ENCODE results near the gene PPIF.

PPIF gene

DNA sequence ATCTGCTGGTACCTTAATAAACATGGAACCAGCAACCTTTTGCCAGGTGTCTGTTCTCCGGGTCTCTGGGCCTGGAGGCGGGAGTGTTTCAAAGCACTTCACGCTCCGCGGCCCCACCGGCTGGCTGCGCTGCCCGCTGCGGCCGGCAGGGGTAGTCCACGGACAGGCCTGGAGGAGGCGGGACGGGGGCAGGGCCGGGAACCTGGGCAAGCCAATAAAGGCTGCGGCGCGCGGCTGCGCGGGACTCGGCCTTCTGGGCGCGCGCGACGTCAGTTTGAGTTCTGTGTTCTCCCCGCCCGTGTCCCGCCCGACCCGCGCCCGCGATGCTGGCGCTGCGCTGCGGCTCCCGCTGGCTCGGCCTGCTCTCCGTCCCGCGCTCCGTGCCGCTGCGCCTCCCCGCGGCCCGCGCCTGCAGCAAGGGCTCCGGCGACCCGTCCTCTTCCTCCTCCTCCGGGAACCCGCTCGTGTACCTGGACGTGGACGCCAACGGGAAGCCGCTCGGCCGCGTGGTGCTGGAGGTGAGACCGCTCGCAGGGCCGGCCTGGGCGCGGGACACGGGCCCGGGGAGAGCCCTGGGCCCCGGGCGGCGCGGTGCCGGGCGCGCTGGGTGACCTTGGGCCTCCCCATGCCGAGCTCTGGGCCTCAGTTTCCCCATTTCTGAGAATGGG lies at the start of gene PPIF:
Gene PPIF (plus strand): TSS at position 244 of the 668 bp plus-strand sequence. CDS start 80 bp downstream, at position 324.
- DNase-seq (ENCODE audit: low read depth in 2 of 2): peak; percentile 94 to 95

- peak; percentile 26 to 40 for DNase-seq (ENCODE audit: low read depth in 2 of 2)
These were observed 48.6 kb upstream of the PPIF start for GRCh38 chr10:79298403-79299244.

GRCh38 chr10:79299397-79300241 lies 47.6 kb upstream of the PPIF start:
- no peak for DNase-seq (ENCODE audit: low read depth in 2 of 2)

DNA sequence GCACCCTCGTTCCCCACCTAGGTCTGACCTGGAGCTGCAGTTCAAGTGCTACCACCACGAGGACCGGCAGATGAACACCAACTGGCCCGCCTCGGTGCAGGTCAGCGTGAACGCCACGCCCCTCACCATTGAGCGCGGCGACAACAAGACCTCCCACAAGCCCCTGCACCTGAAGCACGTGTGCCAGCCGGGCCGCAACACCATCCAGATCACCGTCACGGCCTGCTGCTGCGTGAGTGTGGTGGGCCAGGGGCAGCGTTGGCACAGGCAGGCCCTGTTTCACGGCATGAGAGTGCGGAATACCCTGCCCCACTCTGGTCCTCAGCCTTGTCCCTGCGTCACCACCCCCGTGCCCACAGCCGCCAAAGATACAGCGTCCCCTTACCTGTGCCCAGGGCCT lies 46.6 kb upstream of the PPIF start:
- DNase-seq (ENCODE audit: low read depth in 2 of 2): no peak

- no peak for DNase-seq (ENCODE audit: low read depth in 2 of 2)
These were observed 45.3 kb upstream of the PPIF start for GRCh38 chr10:79301754-79302530.

DNA sequence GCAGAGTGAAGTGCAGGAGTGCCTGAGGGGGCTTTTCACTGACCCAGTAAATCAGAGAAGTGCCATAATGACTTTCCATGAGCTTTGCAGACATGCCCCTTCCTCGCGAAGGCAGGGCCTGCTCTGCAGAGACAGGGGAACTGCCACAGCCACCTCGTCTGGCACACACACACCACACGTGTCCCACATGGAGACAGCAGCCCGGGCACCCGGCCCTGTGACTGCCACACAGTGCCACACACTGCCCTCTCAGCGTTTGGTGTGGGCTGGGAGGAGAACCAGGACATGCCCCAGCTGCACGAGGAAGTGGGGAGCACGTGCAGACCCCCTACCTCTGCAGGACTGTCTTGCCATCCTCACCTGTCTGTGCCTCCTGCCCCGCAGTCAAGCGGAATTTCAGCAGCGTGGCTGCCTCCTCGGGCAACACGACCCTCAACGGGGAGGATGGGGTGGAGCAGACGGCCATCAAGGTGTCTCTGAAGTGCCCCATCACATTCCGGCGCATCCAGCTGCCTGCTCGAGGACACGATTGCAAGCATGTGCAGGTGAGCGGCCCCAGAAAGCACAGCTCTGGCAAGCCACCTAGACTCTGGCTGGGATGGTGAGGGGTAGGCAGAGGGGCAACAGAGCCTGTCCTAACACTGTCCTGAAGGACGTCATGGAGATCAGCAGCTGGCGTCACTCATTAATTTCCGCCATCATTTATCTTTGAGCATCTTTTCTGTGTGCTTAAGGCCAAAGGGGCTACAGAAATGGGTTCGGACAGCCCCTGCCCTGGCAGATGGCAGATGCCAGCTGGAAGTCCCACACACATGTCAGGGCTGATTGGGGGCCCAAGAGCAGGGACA lies 43.4 kb upstream of the PPIF start:
- DNase-seq (ENCODE audit: low read depth in 2 of 2): no peak

- no peak for DNase-seq (ENCODE audit: low read depth in 2 of 2)
These were observed 42.7 kb upstream of the PPIF start for GRCh38 chr10:79304479-79305087.

- no peak for DNase-seq (ENCODE audit: low read depth in 2 of 2)
These were observed 41.8 kb upstream of the PPIF start for GRCh38 chr10:79305515-79305914.

DNA sequence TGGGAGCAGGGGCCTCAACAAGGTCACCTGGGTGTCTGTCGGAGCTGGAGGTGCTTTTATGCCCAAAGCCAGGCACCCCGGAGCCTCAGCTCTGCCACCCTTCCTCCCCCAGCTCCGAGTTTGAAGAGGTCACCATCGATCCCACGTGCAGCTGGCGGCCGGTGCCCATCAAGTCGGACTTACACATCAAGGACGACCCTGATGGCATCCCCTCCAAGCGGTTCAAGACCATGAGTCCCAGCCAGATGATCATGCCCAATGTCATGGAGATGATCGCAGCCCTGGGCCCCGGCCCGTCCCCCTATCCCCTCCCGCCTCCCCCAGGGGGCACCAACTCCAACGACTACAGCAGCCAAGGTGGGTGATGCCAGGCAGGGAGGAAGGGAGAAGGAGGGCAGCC lies 41.3 kb upstream of the PPIF start:
- DNase-seq (ENCODE audit: low read depth in 2 of 2): no peak

DNA sequence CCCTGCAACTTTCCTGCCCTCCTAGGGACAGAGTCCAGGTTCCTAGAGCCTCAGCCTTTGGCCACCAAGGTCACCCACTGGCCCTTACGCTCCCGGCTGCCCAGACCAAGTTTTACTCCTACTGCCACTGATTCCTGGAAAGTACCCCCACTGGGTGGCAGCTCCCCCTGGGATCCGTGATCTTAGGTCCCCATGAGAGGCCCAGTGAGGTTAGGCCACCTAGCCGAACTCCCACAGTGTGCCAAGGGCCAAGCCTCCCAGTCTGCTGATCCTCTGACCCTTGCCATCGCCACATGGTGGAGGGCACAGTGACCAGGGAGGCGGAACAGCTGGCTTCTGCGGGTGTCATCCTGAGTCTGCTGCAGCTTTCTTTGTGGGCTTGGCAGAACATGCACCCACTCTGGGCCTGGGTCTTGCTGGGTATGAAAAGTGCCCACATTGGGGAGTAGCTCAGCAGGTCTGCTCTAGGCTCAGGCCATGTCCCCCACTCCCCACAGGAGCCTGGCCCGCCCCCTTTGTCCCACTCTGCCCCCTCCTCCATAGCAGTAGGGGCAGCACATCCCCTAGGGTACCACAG lies 40.5 kb upstream of the PPIF start:
- no peak for DNase-seq (ENCODE audit: low read depth in 2 of 2)

DNA sequence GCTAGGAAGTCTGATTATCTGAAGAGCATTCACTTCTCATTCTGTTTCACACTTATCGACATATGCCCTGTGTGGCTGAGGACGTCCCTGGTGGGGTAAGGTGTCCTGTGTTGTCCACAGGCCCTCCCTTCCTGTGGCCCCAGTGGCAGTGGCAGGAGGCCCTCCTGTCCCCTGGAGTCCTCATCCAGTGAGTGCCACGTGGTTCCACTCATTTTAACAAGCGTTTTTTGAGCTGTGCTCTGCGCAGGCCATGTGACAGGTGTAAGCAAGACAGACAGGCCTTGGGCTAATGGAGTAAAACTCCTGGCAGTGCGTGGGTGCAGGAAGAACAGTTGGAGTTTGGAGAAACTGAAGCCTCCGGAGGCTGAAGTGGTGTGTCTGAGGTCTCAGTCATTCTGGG lies 39.3 kb upstream of the PPIF start:
- DNase-seq (ENCODE audit: low read depth in 2 of 2): no peak

- no peak for DNase-seq (ENCODE audit: low read depth in 2 of 2)
These were observed 38.2 kb upstream of the PPIF start for GRCh38 chr10:79308969-79309665.

DNA sequence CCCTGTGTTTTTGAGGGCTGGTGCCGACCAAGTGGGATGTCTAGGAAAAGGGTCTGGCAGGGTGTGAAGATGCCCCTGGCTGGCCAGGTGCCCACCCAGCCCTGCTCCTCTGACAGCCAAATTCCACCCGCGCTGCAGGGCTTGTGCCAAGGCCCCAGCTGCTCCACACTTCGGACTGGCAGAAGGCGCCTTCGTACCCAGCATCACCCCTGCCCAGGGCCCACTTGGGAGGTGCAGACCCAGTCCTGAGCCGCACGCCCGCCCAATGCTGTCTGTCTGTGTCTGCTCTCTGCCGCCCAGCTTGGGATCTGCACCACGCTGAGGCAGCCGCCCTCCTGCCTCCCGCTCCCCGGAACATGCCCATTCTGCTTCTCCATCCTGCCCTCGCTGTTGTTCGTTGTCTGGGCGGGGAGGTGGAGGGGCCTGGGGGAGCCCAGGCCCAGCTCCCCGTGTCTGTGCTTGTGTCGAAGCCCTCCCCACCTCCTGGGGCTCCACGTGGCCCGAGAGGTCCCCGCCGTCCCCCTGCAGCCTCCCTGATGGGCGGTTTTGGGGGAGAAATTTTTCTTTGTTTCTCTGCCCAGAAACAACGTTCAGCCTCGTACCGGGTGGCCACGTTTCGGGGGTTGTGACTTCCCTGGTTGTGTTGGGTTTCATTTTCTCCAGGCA lies 36.9 kb upstream of the PPIF start:
- DNase-seq (ENCODE audit: low read depth in 2 of 2): no peak

DNA sequence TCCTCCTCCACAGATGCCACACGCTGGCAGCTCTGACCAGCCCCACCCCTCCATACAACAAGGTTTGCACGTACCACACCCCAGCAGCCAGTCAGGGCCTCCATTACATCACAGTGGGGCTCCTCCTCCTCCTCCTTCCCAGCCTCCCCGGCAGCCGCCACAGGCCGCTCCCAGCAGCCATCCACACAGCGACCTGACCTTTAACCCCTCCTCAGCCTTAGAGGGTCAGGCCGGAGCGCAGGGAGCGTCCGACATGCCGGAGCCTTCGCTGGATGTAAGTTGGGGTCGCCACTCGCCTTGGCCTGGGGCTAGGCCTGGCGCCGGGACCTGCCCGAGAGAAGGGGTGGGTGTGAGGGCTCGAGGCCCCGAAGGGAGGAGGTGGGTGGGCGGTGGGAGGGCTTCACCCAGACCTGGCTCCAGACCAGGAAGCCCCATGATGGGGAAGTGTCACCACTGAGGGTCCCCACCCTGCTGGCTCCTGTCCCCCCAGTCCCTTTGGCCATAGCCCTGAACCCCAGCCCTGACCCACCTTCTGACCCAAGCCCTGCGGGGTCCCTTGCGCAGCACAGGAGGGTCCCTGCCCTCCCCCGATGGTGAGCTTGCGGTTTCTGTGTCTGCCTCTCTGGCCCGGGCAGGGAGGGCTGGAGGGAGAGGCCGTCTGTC lies 36.2 kb upstream of the PPIF start:
- DNase-seq (ENCODE audit: low read depth in 2 of 2): no peak

DNA sequence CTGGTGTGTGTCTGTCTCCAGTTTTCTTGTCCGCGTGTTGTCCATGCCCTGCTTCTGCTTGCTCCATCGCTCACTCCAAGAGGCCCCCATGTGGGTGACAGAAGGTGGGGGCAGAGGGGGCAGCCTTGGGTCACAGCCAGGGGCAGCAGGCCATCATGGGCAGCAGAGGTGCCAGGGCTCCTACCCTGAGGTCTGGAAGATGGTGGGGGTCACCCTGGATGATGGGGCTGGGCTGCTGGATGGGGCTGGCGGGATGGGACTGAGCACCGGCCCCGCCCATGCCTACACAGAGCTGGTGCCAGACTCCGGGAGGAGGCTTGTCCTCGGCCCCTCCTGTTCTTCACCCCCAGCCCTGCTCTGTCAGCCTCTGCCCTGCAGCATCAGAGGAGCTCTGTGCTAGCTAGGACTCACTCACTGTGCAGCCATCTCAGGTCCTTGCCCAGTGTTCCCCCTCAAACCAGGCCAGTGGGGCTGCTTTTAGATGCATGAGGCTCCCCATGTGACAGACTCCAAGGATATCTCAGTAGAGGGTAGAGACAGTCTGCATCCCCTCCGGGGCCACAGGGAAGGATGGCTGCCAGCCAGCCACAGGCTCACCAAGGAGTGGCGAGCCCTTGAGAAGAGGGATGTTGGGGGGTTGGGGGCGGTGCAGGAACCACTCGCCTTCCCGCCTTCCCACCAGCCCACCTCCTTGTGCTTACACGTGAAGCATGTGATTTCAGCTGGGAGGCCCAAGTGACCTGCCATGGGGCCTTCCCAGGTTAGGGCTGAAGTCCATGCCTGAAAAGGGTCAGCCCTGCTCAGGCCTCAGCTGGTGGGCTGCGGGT lies 35.5 kb upstream of the PPIF start:
- no peak for DNase-seq (ENCODE audit: low read depth in 2 of 2)

DNA sequence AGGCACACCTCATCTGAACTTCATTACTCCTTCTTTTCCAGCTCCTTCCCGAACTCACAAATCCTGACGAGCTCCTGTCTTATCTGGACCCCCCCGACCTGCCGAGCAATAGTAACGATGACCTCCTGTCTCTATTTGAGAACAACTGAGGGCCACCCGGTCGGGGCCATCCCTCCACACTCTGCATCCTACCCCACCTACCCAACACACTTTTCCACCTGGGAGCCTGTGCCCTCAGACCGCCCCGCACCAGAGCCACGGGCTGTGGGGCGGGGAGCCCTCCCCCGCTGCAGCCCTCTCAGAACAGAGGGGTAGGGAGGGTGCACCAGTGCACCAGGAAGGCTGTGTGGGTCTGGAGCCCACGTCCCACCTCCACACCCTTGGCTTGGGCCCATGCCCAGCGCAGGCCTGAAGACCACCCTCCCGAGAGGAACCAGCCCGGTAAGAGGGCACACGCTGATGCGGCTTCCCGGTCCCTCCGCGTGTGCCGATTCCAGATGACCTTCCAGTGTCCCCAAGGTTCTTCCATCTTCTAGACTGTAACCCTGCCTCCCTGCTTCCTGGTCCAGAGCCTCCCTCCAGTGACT lies 34.6 kb upstream of the PPIF start:
- no peak for DNase-seq (ENCODE audit: low read depth in 2 of 2)

DNA sequence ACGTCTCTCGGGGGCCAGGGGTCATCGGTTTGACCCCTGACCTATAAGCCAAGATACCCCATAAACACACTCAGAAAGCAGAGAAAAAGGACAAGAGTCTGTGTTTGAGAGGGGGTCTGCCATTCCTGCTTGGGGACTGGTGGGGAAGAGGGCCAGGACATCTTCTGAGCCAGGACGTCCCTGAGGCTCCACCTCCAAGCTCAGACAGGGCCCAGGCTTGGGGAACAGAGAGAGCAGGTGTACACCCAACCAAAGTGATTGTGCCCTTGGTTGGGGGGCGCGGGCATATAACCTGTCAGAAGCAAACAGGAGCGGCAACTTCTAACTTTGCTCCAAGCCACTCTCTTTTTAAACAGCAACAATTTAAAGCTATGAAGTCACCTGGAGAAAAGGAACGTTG lies 33.9 kb upstream of the PPIF start:
- no peak for DNase-seq (ENCODE audit: low read depth in 2 of 2)

Measured in stimulated activated CD4-positive, alpha-beta T cell treated with anti-CD3 and anti-CD28 coated beads, Interleukin-1b, Interleukin-23, amount 100 ng/mL, for 4 hours (primary cell).